H1 (cell line): ENCODE measurements around the gene UBE2E2. TPM values are rescaled to one million over a fixed set of nuclear protein-coding genes. Genes with fewer than 3 reads are reported as not detected.

Experiments used
- CTCF ChIA-PET: fragments of 300-600 bp; sonication (Branson Sonifier 250); formaldehyde crosslinking; loops from one replicate; lab custom pipeline; 2021; ENCODE audit not compliant: partially characterized antibody; lab: Charles Lee
- POLR2A ChIA-PET: fragments of 300-600 bp; sonication (Branson Sonifier 250); formaldehyde crosslinking; loops from one replicate; lab custom pipeline; 2021; ENCODE audit warnings: inconsistent platforms; ENCODE audit not compliant: partially characterized antibody; lab: Charles Lee
- DNase-seq, 2 experiments: peaks; one replicate each; pipeline versions ENCODE4 v3.0.0 to v3.0.0-alpha.2; 2010 to 2022; ENCODE audit warnings: low spot score in 2 of 2, low read depth in 1 of 2, mixed read lengths in 1 of 2
- FAIRE-seq: peaks from 2 replicates; lab custom pipeline; 2011; peaks lifted over from hg19 to GRCh38; lab: Jason Lieb, UNC
- H2AFZ ChIP-seq: 2 replicates; pipeline ENCODE4 v1.8.1; 2012; ENCODE audit warnings: low read length, inconsistent platforms
- H2AK5ac ChIP-seq: 2 replicates; pipeline ENCODE4 v1.6.1; 2013; ENCODE audit warnings: low read depth, low read length
- H2BK120ac ChIP-seq: replicated peaks from 2 replicates; pipeline ENCODE3; 2013; ENCODE audit warnings: low read depth, low read length, inconsistent platforms
- H2BK12ac ChIP-seq: 2 replicates; pipeline ENCODE4 v1.6.1; 2013; ENCODE audit warnings: low read depth, low read length
- H2BK15ac ChIP-seq: 2 replicates; pipeline ENCODE4 v1.6.1; 2013; ENCODE audit warnings: low read length
- H2BK20ac ChIP-seq: 2 replicates; pipeline ENCODE4 v1.6.1; 2013; ENCODE audit warnings: low read length
- H2BK5ac ChIP-seq: 2 replicates; pipeline ENCODE4 v1.6.1; 2013; ENCODE audit warnings: low read depth, low read length
- H3K14ac ChIP-seq: 2 replicates; pipeline ENCODE4 v1.6.1; 2013; ENCODE audit warnings: inconsistent platforms; ENCODE audit not compliant: insufficient read length
- H3K18ac ChIP-seq: 2 replicates; pipeline ENCODE4 v1.6.1; 2013; ENCODE audit warnings: low read length; ENCODE audit errors: extremely low read depth
- H3K23ac ChIP-seq: 2 replicates; pipeline ENCODE4 v1.6.1; 2013; ENCODE audit warnings: inconsistent platforms; ENCODE audit not compliant: insufficient read length
- H3K23me2 ChIP-seq: 2 replicates; pipeline ENCODE4 v1.6.1; 2013; ENCODE audit warnings: low read depth, low read length
- H3K27ac ChIP-seq: 2 replicates; pipeline ENCODE4 v1.6.1; 2011; ENCODE audit warnings: low read depth, low read length, inconsistent platforms
- H3K27me3 ChIP-seq, 4 experiments: replicated peaks in 1 of 4; 1 replicate in 1 of 4; 2 replicates in 3 of 4; pipeline versions ENCODE4 v1.6.1 to v1.8.1; 2011 to 2013; ENCODE audit warnings: low read length in 3 of 4, mild to moderate bottlenecking in 3 of 4, inconsistent platforms in 2 of 4, mixed read lengths in 2 of 4, moderate library complexity in 1 of 4; ENCODE audit not compliant: control insufficient read depth in 3 of 4, insufficient read depth in 3 of 4; ENCODE audit errors: extremely low read depth in 1 of 4
- H3K36me3 ChIP-seq, 4 experiments: 2 replicates each; pipeline versions ENCODE4 v1.6.1 to v1.8.1; 2011 to 2013; ENCODE audit warnings: mild to moderate bottlenecking in 4 of 4, low read length in 3 of 4, moderate library complexity in 2 of 4, control low read depth in 1 of 4, inconsistent platforms in 1 of 4; ENCODE audit not compliant: insufficient read depth in 4 of 4, control insufficient read depth in 2 of 4
- H3K4ac ChIP-seq: replicated peaks from 2 replicates; pipeline ENCODE3; 2013; ENCODE audit warnings: low read length, low read depth, mixed read lengths, inconsistent platforms; ENCODE audit not compliant: insufficient read length
- H3K4me1 ChIP-seq, 4 experiments: replicated peaks in 1 of 4; 1 replicate in 1 of 4; 2 replicates in 3 of 4; pipeline versions ENCODE4 v1.6.1 to v1.8.1; 2011 to 2013; ENCODE audit warnings: low read length in 3 of 4, inconsistent platforms in 2 of 4, mixed read lengths in 1 of 4; ENCODE audit not compliant: insufficient read depth in 4 of 4, control insufficient read depth in 3 of 4
- H3K4me2 ChIP-seq, 2 experiments: 2 replicates each; pipeline versions ENCODE4 v1.6.1 to v1.8.1; 2011 to 2013; ENCODE audit warnings: low read depth in 2 of 2, low read length in 2 of 2, control low read depth in 1 of 2, inconsistent platforms in 1 of 2, mild to moderate bottlenecking in 1 of 2; ENCODE audit not compliant: insufficient read depth in 1 of 2
- H3K4me3 ChIP-seq, 4 experiments: fragments of 200-600, 300-600 bp in 1 of 4; sonication (generic), shearing (Covaris generic), sonication (Bioruptor Twin) in 1 of 4; 2 replicates each; pipeline versions ENCODE4 v1.5.1 to v1.8.1; 2011 to 2016; ENCODE audit warnings: low read length in 4 of 4, low read depth in 3 of 4, control low read depth in 2 of 4, inconsistent platforms in 2 of 4, mild to moderate bottlenecking in 2 of 4, mixed read lengths in 1 of 4, moderate library complexity in 1 of 4; ENCODE audit not compliant: insufficient read depth in 2 of 4; ENCODE audit errors: extremely low read depth in 1 of 4
- H3K56ac ChIP-seq: replicated peaks from 2 replicates; pipeline ENCODE3; 2013; ENCODE audit warnings: low read depth, mild to moderate bottlenecking, mixed read lengths, low read length, inconsistent platforms; ENCODE audit not compliant: insufficient read length
- H3K79me1 ChIP-seq: 2 replicates; pipeline ENCODE4 v1.6.1; 2013; ENCODE audit warnings: low read depth, low read length, control low read depth
- H3K79me2 ChIP-seq, 2 experiments: 2 replicates each; pipeline versions ENCODE4 v1.6.1 to v1.8.1; 2012 to 2013; ENCODE audit warnings: low read length in 2 of 2, mild to moderate bottlenecking in 2 of 2, inconsistent platforms in 1 of 2; ENCODE audit not compliant: insufficient read depth in 2 of 2, control insufficient read depth in 1 of 2
- H3K9ac ChIP-seq, 4 experiments: replicated peaks in 1 of 4; 1 replicate in 1 of 4; 2 replicates in 3 of 4; pipeline versions ENCODE4 v1.6.1 to v1.8.1; 2011 to 2013; ENCODE audit warnings: low read depth in 3 of 4, low read length in 3 of 4, control low read depth in 2 of 4, mild to moderate bottlenecking in 2 of 4, moderate library complexity in 2 of 4, inconsistent platforms in 1 of 4; ENCODE audit errors: extremely low read depth in 1 of 4
- H3K9me3 ChIP-seq, 2 experiments: 2 replicates each; pipeline versions ENCODE4 v1.6.1 to v1.8.1; 2012 to 2013; ENCODE audit warnings: mild to moderate bottlenecking in 2 of 2, moderate library complexity in 2 of 2, control low read depth in 1 of 2, inconsistent platforms in 1 of 2, low read depth in 1 of 2, low read length in 1 of 2, mixed read lengths in 1 of 2; ENCODE audit not compliant: insufficient read depth in 2 of 2
- H4K20me1 ChIP-seq, 2 experiments: replicated peaks in 1 of 2; 2 replicates each; pipeline versions ENCODE3 to v1.8.1; 2011 to 2013; ENCODE audit warnings: inconsistent platforms in 2 of 2, low read length in 2 of 2, mild to moderate bottlenecking in 1 of 2; ENCODE audit not compliant: insufficient read depth in 2 of 2, control insufficient read depth in 1 of 2
- H4K5ac ChIP-seq: 2 replicates; pipeline ENCODE4 v1.6.1; 2013; ENCODE audit warnings: low read length, low read depth, mixed read lengths, inconsistent platforms; ENCODE audit not compliant: insufficient read length
- H4K8ac ChIP-seq: 2 replicates; pipeline ENCODE4 v1.8.0; 2013; ENCODE audit warnings: mild to moderate bottlenecking, moderate library complexity, low read length, inconsistent platforms; ENCODE audit not compliant: insufficient read depth; ENCODE audit errors: extremely low read depth
- H4K91ac ChIP-seq: replicated peaks from 2 replicates; pipeline ENCODE3; 2013; ENCODE audit warnings: low read length, mixed read lengths, inconsistent platforms; ENCODE audit not compliant: insufficient read length
- JUND ChIP-seq: IDR thresholded peaks from 2 replicates; pipeline ENCODE4 v1.6.1; 2011; ENCODE audit warnings: mild to moderate bottlenecking, improper control_type of control experiment, low read length
- TAF1 ChIP-seq: IDR thresholded peaks from 2 replicates; pipeline ENCODE4 v1.6.1; 2011; ENCODE audit warnings: mild to moderate bottlenecking, low read depth, low read length
- polyA plus RNA-seq, 7 experiments: library from polyadenylated mRNA; depleted of rRNA in 3 of 7; stranded (reverse) in 5 of 7; unstranded in 2 of 7; fragments of >200 nt in 5 of 7; fragments of 200-250 nt in 2 of 7; gene quantifications; 1 replicate in 5 of 7; 2 replicates in 1 of 7; 4 replicates in 1 of 7; pipeline versions ENCODE4 v1.2.1 to v1.2.3, GENCODE V29; 2011 to 2013; ENCODE audit warnings: missing spikeins in 2 of 7, mixed read lengths in 2 of 7
- total RNA-seq: library from RNA; stranded (reverse); fragmentation: NEBNext Ultra II Directional; extraction: Animal tissue kit (Norgen Biotek cat#: 25700); gene quantifications from 2 replicates; pipeline ENCODE4 v1.2.1, GENCODE V29; 2021
- TF ChIP-seq, protein P1 (sequence below), 3 experiments: IDR thresholded peaks; 1 replicate in 2 of 3; 2 replicates in 1 of 3; pipeline versions ENCODE4 v1.5.1 to v1.6.1; 2011; ENCODE audit warnings: low read length in 3 of 3, mild to moderate bottlenecking in 3 of 3, inconsistent platforms in 2 of 3, low read depth in 1 of 3, moderate library complexity in 1 of 3; ENCODE audit not compliant: insufficient read depth in 1 of 3; ENCODE audit errors: control extremely low read depth in 1 of 3

The UBE2E2 gene
- total and polyA plus RNA-seq, 2 of the 8 experiments (the other 6 are each of a cell fraction or from before 2014, with no cell fraction given): 57.6 to 70.6 TPM

DNA sequence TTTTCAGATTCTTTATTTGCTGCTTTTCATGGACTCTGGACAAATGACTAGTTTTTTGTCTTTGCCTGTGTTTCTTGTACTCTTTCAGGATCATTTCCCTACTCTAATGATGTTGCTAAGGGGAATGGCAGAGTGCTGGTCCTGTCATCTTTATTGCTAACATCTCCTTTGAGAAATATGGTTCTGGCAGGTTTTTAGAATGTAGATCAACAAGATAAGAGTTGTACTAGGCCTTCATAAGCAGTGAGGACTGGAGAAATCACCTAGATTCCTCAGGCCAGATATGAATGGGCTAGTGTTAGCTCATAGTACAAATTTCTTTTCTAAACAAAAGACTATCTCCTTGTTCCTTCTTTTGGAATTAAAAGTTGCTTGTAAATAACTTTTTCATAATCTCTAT, 156.0 kb downstream of the UBE2E2 start:
- DNase-seq (no peak), FAIRE-seq (no peak)
- Histone ChIP-seq H3K9me3 (0 out of 4 replicates have a peak, but pooled peaks cover 0 to 2% of the 10 kb centered on the region in 2 experiments), H4K20me1 (no peaks in the 10 kb centered on the region), H3K79me2 (peaks cover 0 to 3% of the 10 kb centered on the region in 2 experiments; a peak in 1 of 4 replicates), H3K23ac (no peak overlapping the region), H3K4me2 (no peak overlapping the region), H3K4ac (no peak overlapping the region), H2AK5ac (no peak overlapping the region), H3K9ac (no peak overlapping the region), H4K5ac (no peak overlapping the region), H3K18ac (no peak overlapping the region), H3K27me3 (no peaks in the 10 kb centered on the region), H2BK15ac (no peak overlapping the region), H4K91ac (no peak overlapping the region), H2BK120ac (no peak overlapping the region), H2BK5ac (no peak overlapping the region), H3K79me1 (no peaks in the 10 kb centered on the region), H4K8ac (no peak overlapping the region), H2BK12ac (no peak overlapping the region), H2AFZ (no peak overlapping the region), H3K4me3 (no peak overlapping the region), H3K4me1 (no peaks in the 10 kb centered on the region), H3K36me3 (no peaks in the 10 kb centered on the region), H3K56ac (no peak overlapping the region), H3K23me2 (no peaks in the 10 kb centered on the region), H3K27ac (no peak overlapping the region), H2BK20ac (no peak overlapping the region), H3K14ac (no peak overlapping the region)
- CTCF ChIA-PET: interaction anchor here (1.1 kb wide), 1 partner anchor 415 kb away, joined by 3 read pairs; no protein-coding TSS in a partner anchor
- POLR2A ChIA-PET: no interaction called here
- TF ChIP-seq, protein P1, sequence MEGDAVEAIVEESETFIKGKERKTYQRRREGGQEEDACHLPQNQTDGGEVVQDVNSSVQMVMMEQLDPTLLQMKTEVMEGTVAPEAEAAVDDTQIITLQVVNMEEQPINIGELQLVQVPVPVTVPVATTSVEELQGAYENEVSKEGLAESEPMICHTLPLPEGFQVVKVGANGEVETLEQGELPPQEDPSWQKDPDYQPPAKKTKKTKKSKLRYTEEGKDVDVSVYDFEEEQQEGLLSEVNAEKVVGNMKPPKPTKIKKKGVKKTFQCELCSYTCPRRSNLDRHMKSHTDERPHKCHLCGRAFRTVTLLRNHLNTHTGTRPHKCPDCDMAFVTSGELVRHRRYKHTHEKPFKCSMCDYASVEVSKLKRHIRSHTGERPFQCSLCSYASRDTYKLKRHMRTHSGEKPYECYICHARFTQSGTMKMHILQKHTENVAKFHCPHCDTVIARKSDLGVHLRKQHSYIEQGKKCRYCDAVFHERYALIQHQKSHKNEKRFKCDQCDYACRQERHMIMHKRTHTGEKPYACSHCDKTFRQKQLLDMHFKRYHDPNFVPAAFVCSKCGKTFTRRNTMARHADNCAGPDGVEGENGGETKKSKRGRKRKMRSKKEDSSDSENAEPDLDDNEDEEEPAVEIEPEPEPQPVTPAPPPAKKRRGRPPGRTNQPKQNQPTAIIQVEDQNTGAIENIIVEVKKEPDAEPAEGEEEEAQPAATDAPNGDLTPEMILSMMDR (IDR thresholded peaks at IDR 0.05; ENCODE audit: control extremely low read depth in 1 of 3, insufficient read depth in 1 of 3, low read depth in 1 of 3, low read length in 3 of 3): no peak
- TF ChIP-seq TAF1 (no peak), JUND (no peak)
